GM19240 (cell line): ENCODE results near the gene TGM2.

ENCODE experiments used
- DNase-seq: peaks from one replicate; pipeline ENCODE4 v3.0.0; 2011; ENCODE audit warnings: low spot score; ENCODE audit not compliant: insufficient read length

Gene TGM2

DNA sequence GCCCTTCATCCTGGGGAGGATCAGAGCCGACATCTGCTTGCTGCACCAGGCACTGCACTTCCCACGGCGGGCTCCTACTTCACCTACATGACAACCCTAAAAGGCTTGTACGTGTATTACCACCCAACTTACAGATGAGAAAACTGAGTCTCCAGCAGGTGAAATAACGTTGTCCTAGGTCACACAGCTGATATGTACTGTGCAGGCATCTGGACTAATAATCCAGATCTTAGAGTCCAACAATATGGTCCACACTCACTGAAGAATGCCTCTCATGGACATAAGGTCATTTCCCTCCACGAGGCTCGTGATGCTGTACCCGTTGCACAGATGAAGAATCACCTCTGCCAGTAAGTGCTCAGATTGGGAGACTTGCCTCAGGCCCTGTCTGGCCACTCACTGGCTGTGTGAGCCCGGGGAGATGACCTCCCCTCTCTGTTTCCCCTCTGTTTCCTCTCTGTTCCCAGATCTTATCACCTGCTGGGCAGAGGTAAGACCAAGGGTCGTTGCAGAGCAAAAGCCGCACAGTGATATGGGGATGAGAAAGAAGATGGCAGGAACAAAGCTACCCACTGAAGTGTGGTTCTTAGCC, 32.1 kb downstream of the TGM2 start:
- no peak for DNase-seq

DNA sequence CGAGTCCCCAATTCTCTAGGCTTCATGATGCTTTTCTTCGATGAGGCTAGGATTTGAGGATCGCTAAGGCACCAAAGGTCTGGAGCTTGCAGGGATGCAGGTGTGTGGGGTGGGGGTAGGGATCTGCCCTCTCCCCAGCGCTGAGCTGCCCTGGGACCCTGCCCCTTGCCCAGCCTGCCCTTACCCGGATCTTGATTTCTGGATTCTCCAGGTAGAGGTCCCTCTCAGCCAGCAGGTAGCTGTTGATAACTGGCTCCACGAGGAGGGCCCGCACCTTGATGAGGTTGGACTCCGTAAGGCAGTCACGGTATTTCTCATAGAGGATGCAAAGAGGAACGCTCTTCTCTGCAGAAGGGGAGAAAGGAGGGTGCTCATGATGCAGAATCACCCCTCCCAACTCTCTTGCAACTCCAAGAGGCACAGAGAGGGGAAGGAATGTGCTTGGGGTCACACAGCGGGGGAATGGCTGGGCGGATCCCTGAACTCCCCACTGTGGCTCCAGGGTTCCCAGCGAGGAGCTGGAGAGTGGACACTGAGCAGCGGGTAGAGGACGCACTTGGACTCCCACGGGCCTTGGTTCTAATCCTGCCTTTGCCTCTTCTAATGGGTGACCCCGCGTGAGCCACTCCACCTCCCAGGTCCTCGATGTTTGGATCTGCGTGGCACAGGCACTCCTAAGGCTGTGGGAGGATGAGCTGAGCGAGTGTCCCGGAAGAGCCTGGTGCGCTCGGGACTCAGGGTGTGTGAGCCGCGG, 32.7 kb downstream of the TGM2 start:
- DNase-seq: no peak

DNA sequence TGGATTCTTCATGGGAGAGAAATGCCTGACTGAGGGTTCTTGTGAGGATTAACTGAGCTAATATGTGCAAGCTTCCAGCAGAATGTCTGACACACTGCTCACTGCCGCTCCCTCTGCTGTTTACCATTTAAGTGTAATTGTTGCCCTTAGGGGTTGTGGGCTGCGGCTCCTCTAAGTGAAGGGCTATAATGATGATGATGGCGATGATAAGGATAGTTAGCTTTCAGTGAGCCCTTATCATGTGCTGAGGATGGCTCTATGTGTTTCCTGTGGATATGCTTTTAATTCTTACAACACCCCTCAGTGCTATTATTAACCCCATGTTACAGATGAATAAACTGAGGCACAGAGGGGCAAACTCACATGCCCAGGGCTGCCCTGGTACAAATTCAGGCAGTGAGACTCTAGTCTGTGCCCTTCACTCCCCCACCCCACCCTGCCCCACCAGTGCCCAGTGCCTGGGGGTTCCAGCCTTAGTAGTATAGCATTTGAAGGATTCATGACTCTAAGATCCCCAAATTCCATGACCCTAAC, 33.4 kb downstream of the TGM2 start:
- no peak for DNase-seq

DNA sequence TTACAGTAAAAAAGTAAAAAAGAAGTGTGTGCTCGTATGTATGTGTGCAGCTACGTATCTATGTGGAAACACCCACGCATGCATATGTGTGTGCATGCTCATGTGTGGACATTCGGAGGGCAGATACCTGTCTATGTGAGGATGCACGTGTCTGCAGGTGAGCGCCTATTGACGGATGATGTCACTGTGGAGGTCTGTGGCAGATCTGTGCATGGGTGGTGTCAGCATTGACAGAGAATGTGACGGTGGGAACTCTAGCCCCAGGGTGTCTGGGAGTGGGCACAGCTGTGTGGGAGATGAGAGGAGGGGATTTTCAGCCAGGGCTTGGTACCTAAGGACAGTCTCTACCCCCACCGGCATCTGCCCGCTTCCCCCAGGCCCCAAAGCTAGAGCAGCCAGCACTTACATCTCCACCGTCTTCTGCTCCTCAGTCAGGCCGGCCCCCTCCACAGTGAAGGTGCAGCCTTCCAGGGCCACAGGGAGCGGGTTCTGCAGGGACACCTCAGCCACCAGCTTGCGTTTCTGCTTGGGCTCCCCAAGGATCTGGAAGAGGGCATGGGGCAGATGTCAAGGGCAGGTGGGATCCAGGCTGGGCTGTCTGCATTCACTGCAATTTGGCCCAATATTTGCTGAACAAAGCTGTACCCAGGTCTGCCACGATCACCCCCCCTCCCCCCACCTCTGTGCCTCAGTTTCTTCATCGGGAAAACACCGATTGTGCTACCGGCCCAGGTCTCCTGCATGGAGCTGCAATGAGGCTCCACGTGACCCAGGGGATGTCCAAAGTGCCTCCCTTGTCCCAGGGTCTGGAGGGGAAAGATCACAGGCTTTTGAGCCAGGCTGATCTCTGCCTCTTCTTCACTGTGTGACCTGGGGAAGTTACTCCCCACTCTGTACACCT, 34.1 kb downstream of the TGM2 start:
- DNase-seq: no peak

DNA sequence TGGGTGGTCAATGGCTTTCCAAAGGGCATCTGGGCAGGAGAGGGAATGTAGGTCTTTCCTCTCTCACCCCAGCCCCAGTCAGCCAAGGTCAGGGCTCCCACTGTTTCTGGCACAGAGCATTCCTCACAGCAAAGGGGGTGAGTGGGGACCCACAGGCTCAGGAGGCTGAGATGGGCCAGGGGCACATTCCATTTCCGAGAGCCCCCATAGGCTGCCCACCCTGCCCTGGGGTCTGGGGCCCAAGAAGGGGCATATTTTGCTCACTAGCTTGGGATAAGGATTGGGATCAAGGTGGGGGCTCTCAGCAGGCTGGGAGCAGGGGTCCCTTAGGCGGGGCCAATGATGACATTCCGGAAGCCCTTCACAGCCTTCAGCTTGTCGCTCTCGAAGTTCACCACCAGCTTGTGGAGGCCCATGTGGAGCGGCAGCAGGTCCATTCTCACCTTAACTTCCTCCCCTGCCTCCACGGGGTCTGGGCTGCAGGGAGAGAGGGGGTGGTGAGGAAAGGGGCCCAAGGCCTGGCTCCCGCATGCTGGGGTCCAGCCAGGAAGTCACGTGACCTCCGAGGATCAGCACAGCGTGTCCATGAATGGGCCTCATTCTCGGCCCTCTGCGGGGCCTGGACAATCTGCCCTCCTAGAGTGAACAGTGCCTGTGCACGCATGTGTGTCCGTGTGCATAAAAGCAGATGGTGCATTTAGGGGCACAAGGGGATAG, 35.0 kb downstream of the TGM2 start:
- no peak for DNase-seq

DNA sequence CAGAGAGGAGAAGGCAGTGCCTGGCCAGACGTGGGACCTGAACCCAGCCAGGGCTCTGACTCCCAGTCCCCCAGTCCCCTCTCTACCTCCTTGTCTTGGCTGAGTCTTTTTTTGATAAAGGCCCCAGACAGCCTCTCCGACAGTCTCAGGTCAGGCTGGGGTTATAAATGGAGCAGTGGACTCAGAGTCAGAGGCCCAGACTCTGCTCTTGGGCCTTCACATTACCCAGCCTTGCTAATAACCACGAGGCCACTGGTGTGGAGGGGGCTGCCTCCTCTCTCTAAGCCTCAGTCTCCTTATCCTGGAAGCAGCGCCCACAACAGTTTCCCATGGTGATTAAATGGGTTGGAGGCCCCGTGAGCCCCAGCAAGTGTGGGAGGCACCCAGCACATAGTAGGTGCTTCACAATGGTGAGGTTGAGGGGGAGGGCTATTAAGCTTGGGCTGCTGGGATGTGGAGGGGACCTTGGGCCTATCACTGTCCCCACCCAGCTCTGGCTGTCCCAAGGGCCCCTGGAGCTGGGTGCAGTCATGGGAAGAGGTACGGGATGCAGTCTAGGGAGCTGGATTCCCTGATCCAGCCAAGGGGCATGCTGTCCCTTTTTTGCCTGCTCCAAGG, 35.7 kb downstream of the TGM2 start:
- no peak for DNase-seq

DNA sequence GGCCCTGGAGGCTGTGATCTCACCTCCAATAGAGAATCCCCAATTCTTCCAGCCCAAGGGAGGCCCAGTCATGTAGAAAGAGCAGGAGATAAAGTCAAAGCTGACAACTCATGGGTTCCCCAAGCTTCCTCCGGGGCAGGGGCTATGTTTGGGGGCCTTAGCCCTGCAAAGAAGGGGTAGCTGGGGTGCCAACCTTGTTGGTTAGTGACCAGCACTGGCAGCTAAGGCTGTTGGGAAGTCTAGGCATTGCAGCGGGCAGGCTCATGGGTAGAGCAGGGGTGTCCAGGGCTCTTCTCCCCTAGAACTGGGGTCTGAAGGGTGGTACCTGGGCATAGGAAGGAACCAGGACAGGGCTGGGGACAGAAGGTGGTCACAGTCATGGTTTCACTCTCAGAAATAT, 36.4 kb downstream of the TGM2 start:
- no peak for DNase-seq

DNA sequence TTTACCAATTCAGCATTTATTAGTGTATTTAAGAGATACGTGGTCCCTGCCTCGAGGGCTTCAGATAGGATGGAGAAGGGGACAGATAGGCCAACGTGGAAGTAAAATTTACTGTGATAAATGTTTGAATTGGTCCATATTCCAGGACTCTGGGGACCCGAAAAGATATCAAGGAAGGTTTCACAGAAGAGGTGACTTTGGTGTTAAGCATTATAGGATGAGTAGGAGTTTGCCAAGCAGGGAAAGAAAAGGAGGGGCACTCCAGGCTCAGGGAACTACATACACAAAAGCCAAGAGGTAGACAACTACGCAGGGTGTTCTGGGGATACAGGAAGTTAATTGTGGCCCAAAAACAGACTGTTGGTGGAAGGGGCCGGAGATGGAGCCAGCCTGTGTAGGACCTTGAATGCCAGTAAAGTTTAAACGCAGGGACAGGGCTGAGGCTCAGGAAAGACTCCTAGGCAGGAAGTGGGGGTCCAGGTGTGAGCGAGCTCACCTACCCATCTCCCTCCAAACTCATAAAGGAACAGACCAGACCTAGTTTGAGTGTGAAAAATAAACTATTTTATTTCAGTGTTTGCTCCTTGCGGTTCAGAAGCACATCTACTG, 37.0 kb downstream of the TGM2 start:
- no peak for DNase-seq

DNA sequence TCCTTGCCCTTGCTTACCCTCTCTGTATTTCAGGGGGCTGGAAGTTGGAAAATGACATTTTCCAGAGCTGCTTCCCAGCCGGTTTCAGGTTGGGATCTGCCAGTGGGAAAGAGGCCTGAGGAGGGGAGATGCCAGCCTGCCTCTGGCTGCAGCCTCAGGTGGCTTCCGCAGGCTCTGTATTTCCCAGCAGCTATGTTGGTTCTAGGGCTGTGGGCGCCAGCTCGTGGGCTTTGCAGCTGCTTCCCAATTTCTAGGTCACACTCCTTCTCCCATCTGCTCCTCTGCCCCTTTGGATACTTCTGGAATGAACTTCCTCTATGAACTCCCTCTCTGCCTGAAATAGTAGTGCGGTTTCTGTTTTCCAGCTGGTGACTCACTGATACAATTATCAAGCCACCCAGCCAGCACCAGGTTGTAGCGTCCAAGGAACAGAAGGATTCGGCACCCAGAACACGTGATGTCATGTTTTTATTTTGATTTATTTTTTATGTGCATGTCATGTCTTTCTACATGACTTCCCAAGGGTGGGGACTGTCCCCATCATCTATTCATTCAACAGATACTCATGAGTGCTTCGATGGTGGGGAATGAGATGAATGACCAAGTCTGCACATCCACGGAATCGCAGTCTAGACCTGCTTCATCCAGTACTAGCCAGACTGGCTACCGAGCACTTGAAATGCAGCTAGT, 38.0 kb downstream of the TGM2 start:
- no peak for DNase-seq

DNA sequence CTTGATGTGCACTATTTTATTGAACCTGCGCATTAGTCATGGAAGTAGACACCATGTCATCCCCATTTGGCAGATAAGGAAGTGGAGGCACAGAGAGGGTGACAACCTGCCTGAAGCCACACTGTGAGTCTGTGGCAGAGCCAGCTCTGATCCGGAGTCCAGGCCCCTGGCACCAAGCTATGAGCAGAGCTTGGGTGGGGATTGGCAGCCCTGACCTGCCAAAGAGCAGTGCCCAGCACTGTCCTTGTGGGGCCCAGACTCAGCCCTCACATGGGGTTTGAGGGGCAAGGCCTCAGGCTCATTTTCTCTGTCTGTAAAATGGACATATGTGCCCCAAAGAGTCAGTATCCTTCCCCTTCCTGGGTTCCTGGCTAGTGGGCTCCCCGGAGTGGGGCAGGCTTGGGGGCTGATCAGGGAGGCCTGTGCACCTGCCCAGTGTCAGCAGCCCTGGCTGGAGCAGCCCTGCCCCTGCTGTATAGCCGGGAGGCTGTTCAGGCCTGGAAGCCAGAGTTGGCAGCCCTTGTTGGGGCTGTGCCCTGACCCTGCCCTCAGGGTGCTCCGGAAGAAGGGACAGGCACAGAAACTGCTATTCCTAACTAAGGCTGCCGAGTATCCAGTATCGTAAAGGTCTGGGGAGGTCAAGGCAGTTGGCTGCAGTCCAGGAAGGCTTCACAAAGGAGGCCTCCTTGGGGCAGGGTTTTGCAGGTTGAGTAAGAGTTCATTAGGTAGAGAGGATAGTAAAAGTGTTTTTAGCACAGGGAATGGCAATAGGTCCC, 38.7 kb downstream of the TGM2 start:
- no peak for DNase-seq

DNA sequence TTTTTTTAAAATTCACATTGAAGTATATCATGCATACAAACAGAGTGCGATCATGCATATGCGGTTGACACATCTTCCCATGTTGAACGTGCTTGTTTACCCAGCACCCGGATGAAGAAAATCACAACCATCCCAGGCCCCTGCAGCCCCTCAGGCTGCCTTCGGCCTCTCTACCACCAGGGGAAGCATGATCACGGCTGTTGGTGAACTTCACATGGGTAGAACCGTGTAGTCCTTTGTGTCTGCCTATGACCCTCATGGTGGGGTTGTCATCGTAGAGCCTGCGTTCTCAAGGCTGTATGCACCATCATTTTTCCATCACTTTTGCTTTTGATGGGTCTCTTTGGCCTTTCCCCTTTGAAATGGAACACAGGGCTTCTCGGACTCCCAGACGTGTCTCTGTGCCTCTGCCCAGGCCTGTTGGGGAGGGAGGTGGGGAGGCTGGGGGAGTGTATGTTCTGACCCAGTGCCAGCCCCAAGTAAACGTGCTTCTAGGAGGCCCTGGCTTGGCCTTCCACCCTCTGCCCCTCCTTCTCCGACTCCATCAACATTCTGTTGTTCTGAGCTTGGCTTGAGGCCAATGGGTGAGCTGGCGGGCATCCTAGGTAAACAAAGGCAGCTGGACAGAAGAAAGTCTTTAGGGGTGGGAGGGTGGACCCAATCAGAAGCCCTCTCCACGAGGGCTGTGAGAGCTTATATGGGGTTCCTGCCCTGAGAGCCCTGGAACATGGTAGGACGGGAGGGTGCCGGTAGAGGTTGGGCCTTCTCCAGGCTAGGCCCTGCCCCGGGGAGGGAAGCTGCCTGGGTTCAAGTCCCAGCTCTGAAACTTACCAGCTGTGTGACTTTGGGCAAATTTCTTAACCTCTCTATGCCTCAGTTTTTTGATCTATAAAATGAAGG, 39.7 kb downstream of the TGM2 start:
- no peak for DNase-seq

DNA sequence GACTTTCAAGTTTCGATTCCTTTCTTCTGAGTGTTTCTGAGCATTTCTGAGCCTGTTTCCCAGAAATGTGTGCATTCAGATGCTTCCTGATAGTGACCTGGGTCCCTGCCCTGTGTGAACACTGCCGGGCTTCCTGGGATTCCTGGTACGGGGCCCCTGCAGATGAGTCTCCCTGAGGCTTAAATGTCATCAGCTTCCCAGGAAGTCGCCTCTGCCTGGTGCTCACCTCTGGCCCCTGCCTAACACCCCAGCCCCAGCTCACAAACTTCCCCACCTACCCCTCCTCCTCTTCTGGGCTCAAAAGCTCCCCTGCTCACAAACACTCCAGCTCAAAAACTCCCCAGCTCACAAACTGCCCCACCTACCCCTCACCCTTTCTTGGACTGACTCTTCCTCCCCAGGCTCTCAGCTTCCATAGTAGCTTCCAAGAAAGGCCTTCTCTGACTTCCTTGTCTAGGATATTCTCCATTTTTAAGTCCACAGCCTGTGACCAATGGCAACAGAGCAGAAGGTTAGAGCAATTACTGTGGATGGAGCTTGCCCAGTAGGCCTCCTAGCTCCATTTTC, 42.0 kb downstream of the TGM2 start:
- DNase-seq: no peak

DNA sequence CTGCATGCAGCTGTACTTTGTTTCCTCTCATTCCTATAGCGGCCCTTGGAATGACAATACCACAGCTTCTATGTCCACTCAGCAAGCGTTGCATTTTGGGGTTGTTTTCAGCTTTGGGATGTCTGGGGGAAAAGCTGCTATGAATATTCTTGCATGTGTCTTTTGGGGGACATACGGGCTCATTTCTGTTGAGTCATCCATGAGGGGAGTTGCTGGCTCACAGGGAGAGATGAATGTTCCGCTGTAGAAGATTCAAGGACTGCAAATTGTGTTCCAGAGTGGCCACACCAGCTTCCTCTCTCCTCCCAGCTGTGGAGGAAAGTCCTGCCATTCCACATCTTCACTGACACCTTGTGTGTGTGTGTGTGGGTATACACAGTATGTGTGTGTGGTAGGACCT, 43.3 kb downstream of the TGM2 start:
- DNase-seq: no peak

DNA sequence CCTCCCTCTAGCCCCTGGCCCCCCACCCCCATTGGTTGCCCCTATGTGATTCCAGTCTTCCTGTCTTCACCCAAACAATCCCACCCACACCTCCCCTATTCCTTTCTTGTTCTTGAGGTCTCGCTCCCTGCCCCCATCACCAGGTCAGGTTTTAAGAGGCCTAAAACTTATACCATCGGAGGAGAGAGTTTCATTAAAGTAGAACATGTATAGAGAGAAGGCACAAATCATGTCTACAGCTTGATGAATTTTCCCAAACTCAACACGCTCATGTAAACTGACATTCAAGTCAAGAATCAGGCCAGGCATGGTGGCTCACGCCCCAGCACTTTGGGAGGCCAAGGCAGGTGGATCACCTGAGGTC, 44.5 kb downstream of the TGM2 start:
- no peak for DNase-seq

DNA sequence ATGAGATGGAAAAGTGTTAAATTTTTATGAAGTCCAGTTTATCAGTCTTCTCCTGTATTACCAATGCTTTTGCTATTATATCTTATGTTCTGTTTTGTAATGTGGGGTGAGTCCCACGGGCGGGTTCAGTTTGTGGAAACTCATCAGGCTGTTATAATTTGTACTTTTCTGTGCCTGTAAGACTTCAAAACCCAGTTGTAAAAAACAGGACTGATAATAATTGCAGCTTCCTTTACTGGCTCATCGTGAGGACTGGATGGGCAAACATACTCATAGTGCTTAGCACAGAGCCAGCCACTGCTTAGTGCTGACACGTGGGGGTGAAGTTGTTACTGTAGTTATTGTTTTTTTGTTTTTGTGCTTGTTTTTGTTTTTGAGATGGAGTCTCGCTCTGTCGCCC, 45.6 kb downstream of the TGM2 start:
- no peak for DNase-seq

DNA sequence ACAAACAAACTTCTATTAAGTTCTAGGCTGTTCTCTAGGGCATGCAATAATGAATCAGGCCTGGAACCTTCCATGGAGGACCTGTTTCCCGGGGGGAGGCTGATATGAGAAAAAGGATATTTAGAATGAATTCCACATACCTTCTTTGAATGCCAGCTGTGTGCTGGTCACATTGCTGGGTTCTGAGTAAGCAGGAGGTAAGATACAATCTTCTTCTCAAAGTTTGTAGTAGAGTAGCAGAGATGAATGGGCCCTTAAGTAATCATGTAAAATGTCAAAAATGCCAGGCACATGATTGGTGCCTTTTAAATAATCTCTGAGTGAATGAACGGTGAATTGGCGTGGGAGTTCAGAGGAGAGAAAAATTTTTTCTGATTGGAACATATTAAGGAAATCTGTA, 47.4 kb downstream of the TGM2 start:
- no peak for DNase-seq

DNA sequence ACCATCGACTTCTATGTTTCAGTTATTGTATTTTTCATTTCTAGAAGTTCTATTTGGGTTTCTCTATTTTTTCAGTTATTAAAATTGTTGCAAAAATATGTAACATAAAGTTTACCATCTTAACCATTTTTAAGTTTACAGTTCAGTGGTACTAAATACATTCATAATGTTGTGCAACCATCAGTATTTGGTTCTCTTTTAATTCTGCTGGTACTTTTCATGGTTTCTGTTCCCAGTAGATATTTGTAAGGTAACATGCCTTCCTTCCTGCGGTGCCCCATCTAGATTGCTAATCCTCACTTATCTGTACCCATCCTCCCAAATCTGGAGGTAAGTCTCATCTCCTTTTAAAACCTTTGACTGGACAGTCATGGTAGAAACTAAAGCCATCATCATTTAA, 47.9 kb downstream of the TGM2 start:
- no peak for DNase-seq
